ENCODE data around the gene COL24A1.
"Not testable (repeated sequence)": the region's sequence is repeated elsewhere in the genome, so short reads cannot be mapped to it uniquely, and the experiment has no call there.

Gene COL24A1

GRCh38 chr1:85801520-85801919, 355.1 kb downstream of the COL24A1 start:
- DNase-seq (ENCODE audit: low spot score): no peak

GRCh38 chr1:85799737-85800136, 356.8 kb downstream of the COL24A1 start:
- no peak for DNase-seq (ENCODE audit: low spot score)

GRCh38 chr1:85798419-85798818, 358.2 kb downstream of the COL24A1 start:
- DNase-seq (ENCODE audit: low spot score): no peak

- not testable (repeated sequence) for DNase-seq (ENCODE audit: low spot score)
Observed at GRCh38 chr1:85777021-85777420, 379.6 kb downstream of the COL24A1 start.

- no peak for DNase-seq (ENCODE audit: low spot score)
Observed at GRCh38 chr1:85762804-85763203, 393.8 kb downstream of the COL24A1 start.

- DNase-seq (ENCODE audit: low spot score): no peak
Observed at GRCh38 chr1:85756864-85757263, 399.7 kb downstream of the COL24A1 start.

GRCh38 chr1:85748120-85748519, 408.5 kb downstream of the COL24A1 start:
- no peak for DNase-seq (ENCODE audit: low spot score)

- no peak for DNase-seq (ENCODE audit: low spot score)
Observed at GRCh38 chr1:85746777-85747176, 409.8 kb downstream of the COL24A1 start.

GRCh38 chr1:85743814-85744213, 412.8 kb downstream of the COL24A1 start:
- DNase-seq (ENCODE audit: low spot score): no peak

GRCh38 chr1:85734931-85735330, 421.6 kb downstream of the COL24A1 start:
- DNase-seq (ENCODE audit: low spot score): no peak

GRCh38 chr1:85718678-85719340, 437.8 kb downstream of the COL24A1 start:
- DNase-seq (ENCODE audit: low spot score): no peak

GRCh38 chr1:85714418-85715114, 442.0 kb downstream of the COL24A1 start:
- not testable (repeated sequence) for DNase-seq (ENCODE audit: low spot score)

GRCh38 chr1:85708829-85709227, 447.7 kb downstream of the COL24A1 start:
- no peak for DNase-seq (ENCODE audit: low spot score)

- peak; percentile 90 for DNase-seq (ENCODE audit: low spot score)
Observed at GRCh38 chr1:85707990-85708828, 448.4 kb downstream of the COL24A1 start, which contains the start of gene ZNHIT6. TSS of gene ZNHIT6 (minus strand) at chr1:85708433. CDS start at chr1:85708284, 149 bp downstream.

GRCh38 chr1:85707267-85707989, 449.1 kb downstream of the COL24A1 start:
- no peak for DNase-seq (ENCODE audit: low spot score)

- no peak for DNase-seq (ENCODE audit: low spot score)
Observed at GRCh38 chr1:85705940-85706339, 450.6 kb downstream of the COL24A1 start.

- DNase-seq (ENCODE audit: low spot score): no peak
Observed at GRCh38 chr1:85700422-85700821, 456.1 kb downstream of the COL24A1 start.

GRCh38 chr1:85697895-85698294, 458.7 kb downstream of the COL24A1 start:
- no peak for DNase-seq (ENCODE audit: low spot score)

GRCh38 chr1:85692730-85693314, 463.8 kb downstream of the COL24A1 start:
- DNase-seq (ENCODE audit: low spot score): no peak

- no peak for DNase-seq (ENCODE audit: low spot score)
Observed at GRCh38 chr1:85689775-85690404, 466.7 kb downstream of the COL24A1 start.
